NCI-H510A (cell line): ENCODE data around the gene AGMO.

Source experiments
- DNase-seq: peaks from one replicate; lab custom pipeline; 2025; lab: John Stamatoyannopoulos, UW

Gene AGMO

DNA sequence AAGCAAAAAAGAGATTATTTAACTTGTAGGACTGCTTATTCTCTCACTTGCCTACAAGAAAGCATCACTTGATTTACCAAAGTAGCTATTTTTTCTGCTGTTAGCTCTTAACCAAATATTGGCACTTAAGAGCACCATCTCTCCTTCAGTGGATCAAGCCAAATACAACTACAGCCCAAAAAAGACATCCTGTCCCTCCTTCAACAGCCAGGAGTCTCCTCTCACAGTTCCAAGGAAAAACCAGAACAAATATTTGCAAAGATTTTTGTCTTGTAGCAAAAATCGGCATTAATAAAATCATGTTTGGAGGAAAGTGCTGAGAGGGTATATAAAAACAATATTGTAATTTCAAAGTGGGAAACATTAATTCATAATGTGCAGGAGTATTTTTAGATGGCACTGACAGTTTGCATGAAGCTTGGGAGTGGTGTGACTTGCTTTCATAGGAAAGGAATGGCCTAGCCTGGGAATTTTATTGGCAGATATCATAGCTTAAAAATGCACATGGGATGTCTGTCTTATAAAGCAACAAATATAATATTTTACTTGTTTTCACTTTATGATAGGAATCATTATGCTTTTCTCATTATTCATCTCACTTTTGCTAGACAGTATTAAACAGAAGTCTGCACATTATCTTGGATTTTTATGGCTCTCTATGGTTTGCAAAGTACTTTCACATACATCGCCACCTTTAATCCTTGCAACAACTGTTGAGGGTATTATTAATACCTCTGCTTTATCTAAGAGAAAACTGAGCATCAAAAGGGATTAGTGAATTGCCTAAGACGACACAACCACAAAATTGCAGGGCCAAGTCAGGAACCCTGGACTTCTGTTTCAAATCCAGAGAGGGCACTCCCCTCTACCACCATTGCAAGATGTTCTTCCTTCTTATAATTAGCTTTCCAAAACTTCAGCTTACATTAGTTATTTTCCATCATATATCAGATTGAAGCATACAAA, 103.5 kb downstream of the AGMO start:
- no peak for DNase-seq

DNA sequence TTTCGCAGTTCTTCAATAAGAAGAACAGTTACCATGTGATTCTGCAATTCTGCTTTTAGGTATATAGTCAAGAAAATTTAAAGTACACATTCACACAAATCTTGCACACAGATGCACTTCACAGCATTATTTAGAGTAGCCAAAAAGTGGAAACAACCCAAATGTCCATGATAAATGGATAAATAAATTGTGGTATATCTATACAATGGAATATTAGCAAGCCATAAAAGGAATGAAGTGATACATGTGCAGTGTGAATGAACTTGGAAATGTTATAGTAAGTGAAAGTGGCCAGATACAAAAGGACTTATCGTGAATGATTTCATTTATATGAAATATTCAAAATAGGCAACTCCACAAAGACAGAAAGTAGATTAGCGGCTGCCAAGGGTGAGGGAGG, 109.1 kb downstream of the AGMO start:
- DNase-seq: no peak

DNA sequence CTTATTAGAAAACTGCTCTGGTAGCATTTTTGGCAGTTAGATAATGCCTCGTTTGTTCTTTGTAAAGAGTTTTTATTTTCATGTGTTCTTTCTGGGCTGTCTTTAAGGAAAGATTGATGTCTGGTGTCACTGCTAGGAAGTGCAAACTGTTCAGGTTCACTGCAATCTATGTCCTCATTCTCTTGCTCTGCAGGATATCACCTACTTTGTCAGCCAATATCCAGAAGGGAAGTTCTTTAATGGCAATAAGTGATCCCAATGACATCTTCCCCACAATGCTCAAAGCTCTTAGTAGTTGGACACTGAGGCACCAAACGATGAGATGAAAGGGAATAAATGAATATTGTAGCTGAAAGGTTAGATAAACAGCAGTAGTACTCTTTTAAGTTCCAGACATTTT, 115.1 kb downstream of the AGMO start:
- DNase-seq: no peak

DNA sequence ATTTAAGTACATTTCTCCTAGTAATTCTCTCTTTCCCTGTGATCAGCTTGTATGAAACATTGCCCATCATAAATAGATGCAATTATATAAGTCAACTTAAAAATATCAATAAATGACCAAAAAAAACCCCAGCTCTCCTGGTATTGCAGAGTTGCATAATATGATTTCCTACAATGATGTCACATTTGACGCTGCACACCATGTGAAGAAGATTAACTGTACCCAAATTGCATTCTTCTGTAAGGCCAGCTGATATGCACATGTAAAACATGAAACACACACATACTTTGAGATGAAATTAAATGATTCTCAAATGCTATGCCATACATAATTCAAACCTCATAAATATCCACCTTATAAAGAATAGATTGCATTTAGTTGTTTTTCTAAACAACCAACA, 115.5 kb downstream of the AGMO start:
- no peak for DNase-seq

DNA sequence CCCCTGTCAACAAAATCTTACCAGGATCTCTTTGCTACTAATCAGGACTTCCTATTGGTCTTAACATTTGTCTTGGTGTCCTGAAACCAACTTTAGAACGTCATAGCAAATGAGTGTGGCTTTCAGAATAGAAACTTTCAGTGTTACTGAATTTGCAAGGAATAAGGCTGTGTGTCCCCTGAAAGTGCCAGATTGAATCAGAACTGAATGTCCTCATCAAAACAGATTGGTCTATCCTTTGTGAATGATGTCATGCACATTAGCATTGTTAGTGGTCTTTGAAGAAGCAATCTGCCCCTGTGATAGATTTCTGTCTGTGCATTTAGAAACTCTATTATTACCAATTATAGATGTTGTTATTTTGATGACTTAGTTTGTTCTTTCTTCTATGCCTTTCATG, 119.9 kb downstream of the AGMO start:
- no peak for DNase-seq

DNA sequence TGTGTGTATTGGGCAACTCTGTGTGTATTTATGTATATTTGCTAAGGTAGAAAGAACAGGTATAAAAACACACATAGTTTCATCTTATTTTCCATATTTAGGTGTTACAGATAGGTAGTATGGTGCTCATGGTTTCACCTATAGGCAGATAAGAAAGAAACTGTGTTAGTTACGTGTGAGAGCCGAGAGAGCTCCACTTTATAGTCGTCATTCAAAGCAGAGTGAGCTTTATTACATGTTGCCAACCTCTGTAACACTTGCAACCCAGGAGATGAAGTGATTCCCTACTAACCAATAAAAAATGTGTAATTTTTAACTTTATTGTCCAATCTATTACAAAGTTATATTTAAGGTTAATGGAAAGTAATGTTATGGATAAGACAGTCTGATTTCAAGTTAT, 121.3 kb downstream of the AGMO start:
- DNase-seq: no peak

DNA sequence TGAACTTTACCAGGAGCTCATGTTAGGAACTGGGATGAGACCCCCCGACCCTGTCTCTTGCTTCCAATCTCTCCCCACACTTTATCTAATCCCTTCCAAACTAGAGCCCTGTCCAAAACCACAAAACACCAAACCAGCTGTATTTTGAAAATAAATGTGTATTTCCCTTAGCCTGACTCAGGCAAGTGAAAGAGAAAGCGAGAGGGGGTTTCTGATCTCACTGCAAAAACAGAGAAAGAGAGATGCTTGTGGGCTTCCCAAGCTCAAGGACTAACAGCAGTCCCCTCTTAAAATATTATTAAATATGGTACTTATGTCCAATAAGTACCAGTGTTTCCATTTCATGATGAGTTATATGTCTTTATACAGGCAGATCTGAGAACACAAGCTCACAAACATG, 122.0 kb downstream of the AGMO start:
- no peak for DNase-seq

DNA sequence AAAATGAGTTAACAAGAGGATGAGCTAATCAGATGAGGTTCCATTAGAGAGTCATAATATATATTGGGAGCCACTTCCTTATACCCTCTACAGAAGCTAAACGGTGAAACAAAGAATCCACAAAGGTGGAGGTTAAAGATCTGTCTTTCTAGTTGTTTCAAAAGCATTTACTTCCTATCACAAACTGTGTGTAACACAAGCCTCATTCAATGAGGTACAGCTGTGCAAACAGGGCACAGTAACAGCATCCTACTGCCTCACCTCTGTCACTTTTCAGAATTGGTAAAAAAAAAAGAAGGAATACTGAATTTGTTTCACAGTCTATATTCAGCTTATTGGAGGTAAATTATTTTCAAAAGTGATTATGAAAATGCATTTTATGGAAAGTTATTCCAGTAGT, 128.7 kb downstream of the AGMO start:
- DNase-seq: peak; percentile 52

DNA sequence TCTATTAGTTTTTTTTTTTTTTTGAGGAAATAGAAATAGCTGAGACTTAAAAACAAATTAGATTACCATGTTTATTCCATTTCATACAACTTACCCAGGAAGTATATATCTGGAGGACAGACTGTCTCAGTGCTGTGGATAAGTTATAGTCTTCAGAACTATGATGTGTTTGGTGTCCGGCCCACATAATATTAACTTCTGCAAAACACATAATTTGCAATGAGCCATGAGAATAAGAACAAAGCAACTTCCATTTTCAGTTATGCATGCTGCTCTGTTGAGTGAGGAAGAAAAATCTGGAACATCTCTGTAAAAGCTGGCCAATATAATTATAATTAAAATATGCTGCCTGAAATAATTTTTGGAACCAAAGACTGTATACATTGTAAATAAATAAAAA, 130.9 kb downstream of the AGMO start:
- no peak for DNase-seq

DNA sequence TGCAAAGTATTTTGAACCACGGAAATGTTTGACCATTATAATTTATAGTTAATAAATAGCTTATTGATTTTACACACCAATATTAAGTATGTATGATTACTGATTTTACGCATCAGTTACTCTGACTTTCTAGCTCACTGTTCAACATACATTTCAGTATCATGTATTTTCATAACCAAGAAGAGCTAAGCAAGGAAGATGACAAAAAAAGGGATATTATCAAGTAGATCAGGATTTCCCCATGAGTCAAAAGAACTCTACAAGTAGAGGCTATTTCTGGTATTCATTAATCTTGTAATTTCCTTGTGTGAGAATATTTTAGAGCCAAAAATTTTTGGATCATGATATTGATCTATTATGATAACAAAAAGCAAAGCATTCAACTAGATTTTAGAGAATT, 131.6 kb downstream of the AGMO start:
- no peak for DNase-seq

DNA sequence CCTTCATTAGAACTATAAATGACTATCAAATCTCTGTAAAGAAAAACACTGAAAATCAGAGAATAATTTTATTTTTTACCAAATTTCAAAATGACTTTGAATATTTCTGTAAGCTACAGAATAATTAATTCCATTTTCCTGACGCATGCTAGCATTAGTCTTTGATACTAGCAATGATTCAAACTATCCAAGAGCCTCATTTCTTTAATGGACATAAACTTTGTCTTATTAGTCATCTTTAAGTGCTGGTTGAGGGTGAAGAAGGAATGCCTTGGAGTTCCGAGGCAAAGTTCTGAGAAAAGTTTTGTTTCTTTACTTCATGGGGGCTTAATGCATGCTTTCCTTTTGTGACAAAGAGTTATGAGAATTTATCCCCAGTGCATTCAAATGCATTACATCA, 137.3 kb downstream of the AGMO start:
- no peak for DNase-seq

DNA sequence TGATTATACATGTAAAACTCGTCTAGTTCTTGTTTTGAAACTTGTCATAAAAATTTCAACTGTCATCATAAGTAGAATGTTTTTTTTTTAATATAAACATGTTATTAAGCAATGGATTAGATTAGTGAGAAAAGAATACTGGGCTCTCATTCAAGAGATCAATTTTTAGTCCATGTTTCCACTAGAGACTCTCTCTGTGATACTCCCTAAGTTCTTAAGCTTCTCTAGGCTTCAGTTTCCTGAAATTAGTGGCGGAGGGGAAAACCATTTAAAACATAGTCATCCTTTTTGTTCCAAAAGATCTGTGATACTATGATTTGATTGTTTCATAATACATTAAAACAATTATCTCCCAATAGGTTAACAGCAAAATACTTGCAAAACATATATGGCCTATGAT, 142.2 kb downstream of the AGMO start:
- DNase-seq: no peak

DNA sequence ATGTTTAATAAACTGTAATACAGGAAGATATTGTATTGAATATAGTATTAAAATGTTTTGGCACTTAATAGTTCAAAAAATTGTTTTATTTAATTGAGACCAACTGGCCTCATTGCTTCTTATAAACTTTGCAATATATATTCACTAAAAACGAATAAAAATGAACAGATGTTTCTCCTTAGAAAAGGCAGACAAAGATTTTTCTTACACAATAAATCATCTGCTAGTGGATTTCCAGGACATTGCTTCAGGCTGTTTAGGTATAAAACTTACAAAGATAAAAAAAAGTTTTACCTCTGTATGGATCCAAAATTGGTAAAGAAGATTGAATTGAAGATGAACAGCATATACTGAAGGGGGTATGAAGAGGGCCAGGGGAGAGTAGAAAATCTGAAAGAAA, 143.6 kb downstream of the AGMO start:
- no peak for DNase-seq

DNA sequence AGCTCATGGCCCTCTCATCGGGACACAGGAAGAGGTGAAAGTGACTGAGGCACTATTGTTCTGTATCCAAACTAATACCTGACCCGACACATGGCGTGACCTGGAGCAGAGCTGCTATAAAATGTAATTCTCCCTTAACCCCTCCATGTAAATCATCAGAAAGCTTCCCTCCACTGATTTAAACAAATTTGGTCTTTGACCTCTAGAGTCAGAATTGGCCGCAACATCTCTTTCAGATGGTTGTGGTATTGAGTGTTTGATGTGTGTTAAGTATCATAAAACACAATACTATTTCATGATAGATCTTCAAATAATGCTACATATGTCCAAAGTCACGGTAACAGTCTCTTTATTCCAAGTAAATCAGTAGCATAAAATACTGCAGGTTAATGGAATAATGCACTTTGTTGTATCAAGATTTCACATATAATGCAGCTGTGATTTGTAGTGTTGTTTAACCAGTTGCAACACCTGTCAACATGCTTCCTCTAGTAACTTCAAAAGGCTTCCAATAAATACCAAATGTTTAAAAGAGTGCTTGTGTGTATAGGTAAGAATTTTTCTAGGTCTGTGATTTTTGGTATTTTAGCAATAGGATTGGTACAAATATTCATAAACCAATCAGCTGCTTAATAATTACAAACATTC, 144.3 kb downstream of the AGMO start:
- DNase-seq: no peak

DNA sequence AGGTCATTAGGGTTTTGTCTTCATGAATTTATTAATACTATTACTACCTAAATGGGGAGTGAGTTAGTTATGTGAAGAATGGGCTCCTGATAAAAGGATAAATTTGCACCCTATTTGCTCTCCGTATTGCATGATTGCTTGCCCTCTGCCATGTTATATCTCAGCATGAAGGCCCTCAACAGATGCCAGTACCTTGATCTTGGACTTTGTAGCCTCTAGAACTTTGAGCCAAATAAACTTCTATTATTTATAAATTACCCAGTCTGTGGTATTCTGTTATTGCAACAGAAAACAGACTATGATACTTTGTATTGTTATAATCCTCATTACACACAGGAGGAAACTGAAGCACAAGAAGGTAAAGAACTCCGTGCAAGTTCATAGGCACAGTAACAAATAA, 150.8 kb downstream of the AGMO start:
- no peak for DNase-seq

DNA sequence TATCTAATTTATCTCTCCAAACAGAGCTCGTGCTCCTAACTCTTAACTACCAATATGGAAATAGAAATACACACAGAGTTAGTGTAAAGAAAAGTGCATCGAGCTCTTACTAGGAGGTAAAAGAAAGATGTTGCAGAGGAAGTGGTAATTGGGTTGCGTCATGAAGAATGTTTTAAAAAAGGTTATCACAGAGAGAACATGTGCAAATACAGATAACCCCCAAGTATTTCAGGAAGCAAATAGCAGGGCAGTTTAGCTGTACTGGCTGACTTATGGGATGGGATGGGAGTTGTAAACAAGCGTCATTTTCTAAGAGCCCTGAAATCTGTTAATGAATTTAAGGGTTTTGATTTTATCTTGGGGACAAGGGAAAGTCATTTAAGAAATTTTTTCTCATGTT, 153.9 kb downstream of the AGMO start:
- no peak for DNase-seq

DNA sequence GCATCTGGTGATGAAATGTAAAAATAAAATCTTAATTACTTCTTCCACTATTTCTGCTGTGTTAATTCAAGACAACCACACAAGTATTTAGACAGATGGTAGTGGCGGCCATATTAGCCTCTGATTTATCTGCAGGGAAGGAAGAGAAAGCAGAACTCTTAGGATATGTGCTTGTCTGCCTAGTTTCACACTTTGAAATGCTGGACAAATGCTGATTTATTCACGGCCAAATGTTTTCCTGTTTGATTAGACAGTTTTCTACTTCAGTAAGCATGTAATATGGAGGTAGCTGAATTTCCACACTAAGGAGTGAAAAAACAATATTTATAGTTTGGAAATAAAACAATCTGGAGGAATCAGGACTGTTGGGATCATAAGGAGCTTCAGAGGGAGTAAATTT, 158.1 kb downstream of the AGMO start:
- no peak for DNase-seq

DNA sequence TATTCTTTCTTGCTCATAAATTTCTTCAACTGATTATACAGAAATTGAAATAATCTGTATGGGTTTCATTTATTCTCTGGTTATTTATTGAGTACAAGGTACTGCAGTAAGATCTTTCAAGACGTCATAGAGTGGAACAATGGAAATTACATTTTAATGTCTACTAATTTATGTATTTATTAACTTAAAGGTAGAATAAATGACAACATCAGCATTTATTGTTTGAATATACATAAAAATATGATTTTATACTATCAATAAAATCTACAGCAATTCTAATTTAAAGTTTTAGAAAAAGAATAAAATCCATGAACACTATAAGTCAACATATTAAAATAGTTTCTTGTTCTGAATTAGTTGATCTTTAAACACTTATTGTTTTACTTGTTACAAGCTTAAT, 158.5 kb downstream of the AGMO start:
- no peak for DNase-seq

DNA sequence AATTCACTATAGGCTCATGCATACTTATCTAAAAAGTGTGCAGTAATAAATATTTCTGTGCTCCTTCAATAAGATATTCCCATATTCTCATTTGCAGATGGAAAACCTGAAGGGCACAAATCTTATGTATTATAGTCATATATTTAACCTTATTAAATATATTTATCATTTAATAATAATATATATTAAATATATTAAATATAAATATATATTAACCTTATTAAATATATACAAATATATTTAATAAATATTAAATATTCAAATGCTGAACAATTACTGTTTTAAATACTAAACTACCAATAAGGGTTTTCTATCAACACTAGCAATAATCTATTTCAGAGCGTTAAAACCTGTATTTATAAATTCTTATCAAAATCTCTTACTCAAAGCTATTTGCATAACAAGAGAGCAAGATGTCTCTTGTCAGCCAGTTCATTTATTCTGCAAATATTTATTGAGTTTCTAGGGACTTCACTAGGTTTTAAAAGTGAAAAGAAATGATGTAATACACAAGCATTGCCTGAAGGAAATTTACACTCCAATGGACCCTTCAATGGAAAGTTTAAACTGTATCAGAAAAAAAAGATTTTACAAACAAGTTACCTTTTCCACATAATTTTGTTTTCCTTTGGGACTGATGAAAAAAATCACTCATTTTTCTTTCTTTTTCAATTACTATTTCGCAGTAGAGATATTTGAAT, 159.2 kb downstream of the AGMO start:
- no peak for DNase-seq

DNA sequence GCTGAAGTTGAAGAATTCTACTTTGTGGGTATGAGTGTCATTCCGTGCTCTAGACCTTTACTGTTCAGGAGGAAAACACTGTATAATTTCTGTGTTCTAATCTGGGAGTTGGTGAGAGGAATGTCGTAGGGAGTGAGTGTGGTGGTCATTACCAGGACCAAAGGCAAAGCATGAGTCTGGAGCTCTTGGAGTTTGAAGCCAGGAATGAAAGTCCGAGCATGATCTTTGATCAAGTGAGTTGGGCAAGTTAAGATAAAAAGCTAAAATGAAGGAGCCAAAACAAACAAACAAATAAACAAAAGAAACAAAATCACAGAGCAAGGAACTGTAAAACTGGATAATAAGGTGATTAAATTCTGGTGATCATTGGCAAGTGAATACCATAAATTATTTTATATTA, 161.4 kb downstream of the AGMO start:
- no peak for DNase-seq

DNA sequence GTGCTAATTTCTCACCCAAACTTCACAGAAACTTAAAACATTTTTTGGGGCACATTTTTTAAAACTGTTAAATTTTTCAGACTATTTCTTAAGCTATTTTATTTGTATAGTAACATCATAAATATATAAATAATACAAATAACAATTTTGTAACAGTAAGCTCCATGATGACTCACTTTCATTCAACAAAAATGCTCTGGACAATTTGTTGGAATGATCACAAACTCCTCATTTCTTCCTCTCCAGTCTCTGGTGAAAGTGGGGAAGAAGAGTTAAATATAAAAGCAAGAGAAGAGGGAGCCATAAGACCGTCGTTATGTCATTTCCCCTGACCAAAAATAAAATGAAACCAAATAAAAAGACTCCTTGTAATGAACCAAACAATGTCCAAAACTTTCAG, 162.4 kb downstream of the AGMO start:
- DNase-seq: no peak

DNA sequence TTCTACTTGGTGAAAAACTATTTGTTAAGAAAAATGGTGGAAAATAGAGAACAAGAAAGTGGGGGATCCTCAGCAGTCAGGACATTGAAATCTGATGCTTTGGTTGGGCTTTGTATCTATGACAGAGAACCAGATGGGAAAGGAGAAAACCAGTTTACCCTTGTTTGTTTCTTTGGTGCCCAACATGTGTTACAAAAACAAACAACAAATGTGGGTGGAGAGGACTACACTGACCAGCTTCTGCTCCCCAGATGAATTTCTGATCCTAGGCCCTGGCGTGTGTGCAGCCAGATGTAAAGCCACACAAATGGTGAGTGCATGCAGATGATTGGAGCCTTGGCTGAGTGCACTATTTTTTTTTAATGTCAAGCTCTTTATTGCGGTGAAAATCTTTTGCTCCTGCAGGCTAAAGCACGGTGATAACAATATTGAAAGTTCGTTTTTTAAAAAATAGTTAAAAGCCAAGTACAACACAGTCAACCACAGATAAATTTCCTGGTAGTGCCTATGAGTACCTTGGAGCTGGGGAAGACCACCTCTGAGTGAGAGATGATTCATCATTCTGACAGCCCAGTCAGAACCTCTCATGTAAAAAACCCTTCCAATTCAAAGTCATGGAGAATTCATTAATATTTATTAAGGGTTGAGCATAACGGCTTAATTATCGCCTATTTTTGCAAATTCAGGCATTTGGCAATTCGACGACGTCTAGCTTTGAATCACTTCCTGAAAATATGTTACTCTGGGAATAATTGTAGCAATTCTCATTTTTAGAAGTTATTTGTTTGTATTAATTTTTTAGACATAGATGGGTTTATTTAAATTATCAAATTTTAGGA, 163.7 kb downstream of the AGMO start:
- DNase-seq: no peak
